Activated effector memory CD4-positive, alpha-beta T cell treated with anti-CD3 and anti-CD28 coated beads, Interleukin-2, amount 50 U/mL, for 16 hours (primary cell): Measurements from ENCODE around the gene SMC3.
A peak's percentile ranks its signal among the peaks of the same experiment; 100 is the strongest.
"Not testable (repeated sequence)": the region's sequence is repeated elsewhere in the genome, so short reads cannot be mapped to it uniquely, and the experiment has no call there.

ENCODE experiments used
- DNase-seq: peaks from one replicate; pipeline ENCODE4 v3.0.0-alpha.2; 2020

SMC3 gene

DNA sequence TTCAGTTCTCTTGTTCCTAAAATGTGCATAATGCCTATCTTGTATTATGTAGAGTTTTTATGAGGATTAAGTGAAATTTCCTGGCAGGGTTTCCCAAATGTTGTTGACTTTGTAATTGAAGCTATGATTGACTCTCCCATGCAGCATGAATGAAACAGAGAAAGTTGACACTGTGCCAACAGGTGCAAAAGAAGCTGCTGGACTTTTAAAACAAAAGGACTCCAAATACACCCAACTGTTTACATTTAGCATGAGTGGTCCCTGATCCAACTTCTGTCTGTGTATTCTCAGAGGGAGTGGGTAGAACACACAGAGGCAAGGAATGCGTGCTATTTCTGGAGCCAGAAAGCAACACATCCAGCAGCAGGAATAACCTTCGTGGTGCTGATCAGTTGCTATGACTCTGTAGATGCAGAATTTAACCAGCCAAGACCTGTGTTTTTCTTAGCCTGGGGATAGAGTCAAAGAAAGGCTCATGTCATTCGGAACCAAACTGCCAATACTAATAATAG lies 62.2 kb downstream of the SMC3 start:
- DNase-seq: no peak

- no peak for DNase-seq
Observed at GRCh38 chr10:110631934-110632333, 64.4 kb downstream of the SMC3 start.

DNA sequence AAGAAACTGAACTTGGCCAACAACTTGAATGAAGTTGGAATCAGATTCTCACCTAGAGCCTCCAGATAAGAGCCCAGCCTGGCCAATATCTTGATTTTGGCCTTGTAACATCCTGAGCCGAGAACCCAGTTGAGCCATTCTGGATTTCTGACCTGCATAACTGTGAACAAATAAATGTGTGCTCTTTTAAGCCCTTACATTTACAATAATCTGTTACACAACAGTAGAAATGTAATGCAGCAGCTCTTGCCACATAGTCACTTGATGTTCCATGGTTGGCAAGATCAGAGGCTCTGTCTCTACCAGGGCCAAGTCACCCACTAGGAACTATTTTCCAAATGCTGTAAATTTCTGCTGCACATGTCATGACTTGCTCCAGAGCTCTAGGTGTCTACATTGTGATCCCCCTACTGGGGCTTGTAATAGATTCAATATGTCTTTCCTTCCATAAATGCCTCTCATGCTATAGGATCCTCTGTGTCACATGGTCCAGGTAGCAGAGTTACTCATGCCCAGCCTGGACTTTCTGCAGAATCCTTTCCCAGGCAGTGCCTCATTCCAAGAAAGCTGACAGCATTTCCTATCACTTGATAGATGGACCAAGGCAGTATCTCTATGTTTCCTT lies 65.2 kb downstream of the SMC3 start:
- DNase-seq: no peak

GRCh38 chr10:110634527-110635209 lies 67.2 kb downstream of the SMC3 start:
- DNase-seq: no peak

DNA sequence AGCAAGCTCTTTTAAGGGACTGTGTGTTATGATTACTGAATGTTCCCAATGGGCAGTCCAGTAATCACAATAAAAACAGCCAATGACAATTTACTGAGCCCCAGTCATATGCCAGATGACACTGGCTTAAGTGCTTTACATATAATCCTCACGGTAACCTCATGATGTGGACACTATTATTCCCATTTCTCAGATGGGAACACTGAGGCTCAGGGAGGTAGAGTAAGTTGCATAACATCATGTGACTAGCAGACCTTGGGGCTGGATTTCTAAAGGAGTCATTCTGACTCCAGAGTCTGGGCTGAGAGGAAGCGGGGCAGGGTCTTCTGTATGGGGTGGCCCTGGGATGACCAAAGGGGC lies 69.1 kb downstream of the SMC3 start:
- no peak for DNase-seq

GRCh38 chr10:110636932-110637557 lies 69.5 kb downstream of the SMC3 start:
- no peak for DNase-seq

DNA sequence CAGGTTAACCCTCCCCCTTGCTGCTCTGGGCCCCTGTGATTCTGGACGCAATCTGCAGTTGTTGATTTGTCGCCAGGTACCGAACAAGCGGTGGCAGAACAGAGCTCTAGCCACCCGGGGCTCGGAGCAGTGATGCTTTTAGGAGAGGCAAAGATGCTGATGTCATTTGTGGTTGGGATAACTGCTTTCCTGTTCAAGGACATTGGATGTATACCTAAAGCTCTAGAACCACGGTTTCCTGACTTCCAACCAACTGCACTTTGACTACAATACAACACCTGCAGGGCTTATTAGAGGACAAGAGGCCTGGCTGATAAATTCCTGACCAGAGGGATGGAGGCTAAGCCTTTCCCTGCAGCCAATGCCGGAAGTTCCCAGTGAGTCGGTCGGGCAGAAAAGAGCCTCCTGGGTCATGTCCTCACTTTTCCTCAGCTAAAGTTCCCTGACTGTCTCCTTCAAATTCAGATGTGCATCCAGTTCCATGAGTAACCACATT lies 70.1 kb downstream of the SMC3 start:
- no peak for DNase-seq

DNA sequence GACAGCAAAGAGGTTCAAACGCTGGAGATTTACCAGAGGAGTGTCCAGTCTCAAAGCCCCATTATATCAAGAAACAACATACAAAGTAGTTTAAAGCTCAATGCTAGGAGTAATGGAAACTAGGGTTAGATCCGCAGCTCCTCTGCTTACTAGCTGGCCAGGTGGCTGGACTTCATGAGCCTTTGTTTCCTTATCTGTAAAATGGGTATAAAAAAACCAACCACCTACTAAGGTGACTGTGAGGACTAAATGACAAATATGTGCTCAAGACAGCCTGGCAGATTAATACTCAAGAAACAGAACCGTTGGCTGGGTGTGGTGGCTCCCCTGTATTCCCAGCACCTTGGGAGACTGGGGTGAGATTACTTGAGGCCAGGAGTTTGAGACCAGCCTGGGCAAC lies 70.8 kb downstream of the SMC3 start:
- no peak for DNase-seq

GRCh38 chr10:110639046-110639445 lies 71.6 kb downstream of the SMC3 start:
- not testable (repeated sequence) for DNase-seq

- DNase-seq: not testable (repeated sequence)
Observed at GRCh38 chr10:110639858-110640257, 72.4 kb downstream of the SMC3 start.

DNA sequence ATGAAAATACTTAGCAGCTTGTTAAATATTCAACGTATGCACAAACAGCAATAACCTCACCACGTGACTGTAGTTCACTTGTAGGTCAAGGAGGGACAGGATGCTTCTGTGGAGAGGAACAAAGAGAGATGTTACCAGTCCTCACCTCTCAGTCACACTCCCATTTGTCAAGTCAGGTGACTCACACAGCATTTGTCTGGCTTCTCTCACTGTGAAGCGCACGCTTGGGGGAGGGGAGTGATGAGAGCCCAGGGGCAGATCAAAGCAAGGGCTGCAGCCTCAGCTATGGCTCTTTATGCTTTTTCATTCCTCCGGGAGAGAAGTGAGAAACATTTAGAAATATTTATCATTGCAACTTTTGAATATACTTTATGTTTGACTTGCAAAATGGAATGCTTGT lies 73.8 kb downstream of the SMC3 start:
- peak; percentile 75 for DNase-seq

DNA sequence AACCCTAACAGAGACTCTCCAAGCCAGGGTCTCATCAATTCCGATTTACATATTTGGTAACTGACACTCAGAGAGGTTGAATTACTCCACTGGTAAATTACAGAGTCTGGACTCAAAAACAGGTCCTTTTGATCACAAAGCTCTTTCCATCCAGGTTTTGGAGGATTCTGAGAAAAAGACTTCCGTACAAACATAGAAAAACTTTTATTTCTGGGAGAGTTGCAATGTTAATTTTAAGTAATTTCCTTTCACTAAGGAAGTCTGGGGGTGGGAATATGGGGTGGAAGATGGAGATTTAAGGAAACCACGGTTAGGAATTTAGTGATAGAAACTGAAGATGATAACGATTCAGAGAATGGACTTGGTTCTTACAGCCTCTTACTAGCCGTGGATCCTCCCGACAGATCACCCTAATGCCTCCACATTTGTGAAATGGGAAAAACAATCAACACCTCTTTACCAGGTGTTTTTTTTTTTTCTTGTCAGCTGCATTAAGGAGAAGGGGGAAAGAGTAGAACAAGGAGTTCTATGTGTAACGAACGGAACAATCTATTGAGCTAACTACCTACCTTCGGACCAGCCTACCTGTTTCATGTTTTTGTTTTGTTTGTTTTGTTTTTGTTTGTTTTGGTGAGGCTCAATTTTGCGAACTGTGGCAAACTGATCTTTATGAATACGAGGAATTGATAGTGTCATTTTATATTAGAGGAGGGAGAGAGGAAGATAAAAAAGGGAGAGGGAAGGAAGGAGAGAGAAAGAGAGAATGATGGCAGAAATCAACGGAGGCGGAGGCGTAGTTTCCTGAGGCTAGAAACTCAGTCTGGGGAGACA lies 74.9 kb downstream of the SMC3 start:
- DNase-seq: no peak

DNA sequence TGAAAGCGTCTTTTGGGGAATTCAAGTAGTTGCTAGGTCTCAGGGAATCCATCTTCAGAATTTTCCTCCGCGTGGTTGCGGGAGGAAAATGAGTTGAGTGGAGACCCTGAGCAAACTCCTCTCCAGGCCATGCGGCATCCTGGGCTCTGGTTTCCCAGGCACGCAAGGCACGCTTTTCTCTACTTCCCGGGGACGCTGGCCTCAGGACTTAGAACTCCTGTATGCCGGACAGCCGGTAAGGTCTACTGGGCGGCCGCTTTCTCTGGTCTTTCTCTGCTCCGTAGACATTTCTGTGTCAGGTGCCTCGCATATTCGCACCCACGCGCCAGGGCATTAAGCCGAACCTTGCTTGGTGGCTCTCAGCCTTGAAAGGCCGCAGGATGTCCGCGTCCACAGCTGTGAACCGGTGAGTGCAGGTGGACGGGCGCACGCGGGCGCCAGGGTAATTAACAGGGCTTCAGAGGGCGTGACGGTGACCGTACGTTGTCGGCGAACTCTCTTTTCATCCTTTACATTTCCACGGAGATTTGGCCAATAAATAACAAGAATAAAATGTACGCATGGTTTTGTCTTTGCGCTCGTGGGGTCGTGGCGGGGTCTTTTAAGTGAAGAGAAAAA lies 75.6 kb downstream of the SMC3 start:
- peak; percentile 63 for DNase-seq

DNA sequence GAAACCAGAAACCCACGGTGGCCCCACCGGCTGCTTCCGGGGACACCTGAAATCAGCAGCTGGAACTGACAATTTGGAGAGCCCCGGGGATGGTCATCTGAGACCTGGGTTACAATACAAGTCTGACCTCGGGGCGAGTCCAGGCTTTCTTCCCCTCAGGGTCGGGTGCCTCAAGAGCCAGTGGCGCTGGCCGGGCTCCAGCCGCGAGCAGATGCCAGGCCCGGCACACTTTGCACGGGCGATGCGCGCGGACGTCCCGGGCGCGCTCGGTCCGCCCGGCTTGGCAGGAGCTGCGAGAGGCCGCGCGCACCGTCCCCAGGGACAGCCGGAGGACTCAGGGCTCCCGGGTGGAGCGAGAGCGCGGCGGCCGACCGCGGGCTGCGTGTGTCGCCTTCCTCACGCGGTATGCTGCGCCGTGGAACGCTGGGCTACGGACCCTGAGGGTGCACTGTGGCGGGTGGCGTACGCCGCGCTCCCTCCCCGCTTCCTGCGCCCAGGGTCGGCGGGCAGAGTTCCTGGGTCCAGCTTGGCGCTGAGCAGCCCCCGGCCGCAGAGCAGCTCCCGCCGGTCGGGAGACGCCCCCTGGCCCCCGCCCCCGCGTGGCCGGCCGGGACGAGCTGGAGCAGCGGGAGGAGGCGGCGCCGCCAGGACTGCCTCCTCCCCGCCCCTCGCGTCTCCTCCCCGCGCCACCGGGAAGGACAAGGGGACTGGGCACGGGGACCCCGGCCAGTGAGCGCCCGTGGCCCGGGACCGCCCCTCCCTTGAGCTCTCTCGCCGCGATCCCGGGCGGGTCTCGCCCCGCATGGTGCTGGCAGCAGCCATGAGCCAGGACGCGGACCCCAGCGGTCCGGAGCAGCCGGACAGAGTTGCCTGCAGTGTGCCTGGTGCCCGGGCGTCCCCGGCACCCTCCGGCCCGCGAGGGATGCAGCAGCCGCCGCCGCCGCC lies 76.4 kb downstream of the SMC3 start, which contains the start of gene RBM20:
Gene RBM20 (plus strand): TSS at position 684 of the 945 bp plus-strand sequence. CDS start 119 bp downstream, at position 803.
- peak; percentile 65 for DNase-seq

GRCh38 chr10:110644598-110645462 lies 77.3 kb downstream of the SMC3 start:
- no peak for DNase-seq

DNA sequence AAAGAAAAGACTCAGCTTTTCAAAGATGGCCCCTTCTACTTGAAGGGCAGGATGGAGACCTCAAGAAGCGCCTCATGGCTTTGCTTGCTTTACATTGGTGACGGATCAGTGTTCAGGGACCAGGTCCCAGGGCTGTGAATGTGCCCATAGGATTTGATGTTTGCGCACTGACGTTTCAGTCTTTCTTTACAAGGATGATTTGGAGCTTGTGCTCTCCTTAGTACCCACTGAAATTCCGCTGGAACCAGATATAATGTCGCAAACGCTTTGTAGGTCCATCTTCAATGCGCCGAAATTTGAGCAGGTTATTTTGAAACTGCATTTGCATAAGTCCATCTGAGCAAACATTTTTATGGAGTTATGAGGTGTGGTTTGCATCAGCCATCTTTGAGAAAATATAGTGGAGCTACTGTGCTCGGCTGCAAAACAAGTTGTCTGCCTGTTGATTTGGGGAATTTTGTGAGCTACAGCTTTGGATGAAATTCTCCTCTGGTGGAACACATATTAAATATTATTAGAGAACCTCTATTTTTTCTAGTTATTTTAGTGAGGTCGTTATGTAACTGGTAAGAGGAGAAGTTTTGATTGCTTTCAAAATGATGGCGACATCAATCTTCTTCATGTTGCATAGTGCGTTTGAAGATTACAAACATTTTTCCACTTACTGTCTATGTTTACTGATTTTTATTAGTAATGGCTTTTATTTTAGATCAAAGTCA lies 79.1 kb downstream of the SMC3 start:
- DNase-seq: no peak

- no peak for DNase-seq
Observed at GRCh38 chr10:110647136-110647430, 79.6 kb downstream of the SMC3 start.

GRCh38 chr10:110648692-110649346 lies 81.3 kb downstream of the SMC3 start:
- no peak for DNase-seq
